PC-3 (cell line): ENCODE data around the gene FAM171A1. TPM values are rescaled to one million over a fixed set of nuclear protein-coding genes. Genes with fewer than 3 reads are reported as not detected.

Experiments used
- ATAC-seq: fragments of 200-7000 bp; cut with Tn5 transposase; 2 replicates; pipeline ENCODE4 v1.9.1; 2020; ENCODE audit warnings: mild to moderate bottlenecking, moderate library complexity
- BruUV-seq: library from RNA; stranded (reverse); fragments of 400-500 nt; replicated peaks from 2 replicates; lab custom pipeline; 2021; lab: Mats Ljungman, UMichigan
- CTCF ChIA-PET: fragments of 300-600 bp; sonication (Branson Sonifier 250); formaldehyde crosslinking; loops from one replicate; lab custom pipeline; 2022; ENCODE audit warnings: antibody characterized with exemption; lab: Charles Lee
- POLR2A ChIA-PET: fragments of 300-600 bp; sonication (Branson Sonifier 250); formaldehyde crosslinking; loops from one replicate; lab custom pipeline; 2022; ENCODE audit warnings: antibody characterized with exemption; ENCODE audit not compliant: unreplicated experiment; lab: Charles Lee
- DNase-seq: peaks from one replicate; pipeline ENCODE4 v3.0.0-alpha.2; 2015
- H2AFZ ChIP-seq: fragments of 300-600 bp; sonication (generic); 2 replicates; pipeline ENCODE4 v1.6.0; 2016; ENCODE audit warnings: antibody characterized with exemption, low read length
- H3F3A ChIP-seq: fragments of 300-600 bp; sonication (generic); one replicate; pipeline ENCODE4 v1.6.0; 2017; ENCODE audit warnings: antibody characterized with exemption, low read length, control low read depth, mild to moderate bottlenecking; ENCODE audit not compliant: unreplicated experiment
- H3K27ac ChIP-seq: fragments of 300-600 bp; sonication (generic); 2 replicates; pipeline ENCODE4 v1.5.1; 2016; ENCODE audit warnings: mild to moderate bottlenecking, low read length
- H3K27me3 ChIP-seq: fragments of 300-600 bp; sonication (generic); 2 replicates; pipeline ENCODE4 v1.6.1; 2016; ENCODE audit warnings: low read length, mixed read lengths
- H3K36me3 ChIP-seq: fragments of 300-600 bp; sonication (generic); 2 replicates; pipeline ENCODE4 v1.6.1; 2016; ENCODE audit warnings: low read depth, mixed run types, low read length, mixed read lengths
- H3K4me1 ChIP-seq: fragments of 300-600 bp; sonication (generic); 2 replicates; pipeline ENCODE4 v1.5.1; 2016; ENCODE audit warnings: low read length; ENCODE audit not compliant: insufficient read depth
- H3K4me2 ChIP-seq: fragments of 300-600 bp; sonication (generic); 2 replicates; pipeline ENCODE4 v1.6.0; 2016; ENCODE audit warnings: low read length
- H3K4me3 ChIP-seq: fragments of 300-600 bp; sonication (generic); 2 replicates; pipeline ENCODE4 v1.5.1; 2016; ENCODE audit warnings: mild to moderate bottlenecking, low read length, mixed read lengths
- H3K79me2 ChIP-seq: fragments of 300-600 bp; sonication (generic); 2 replicates; pipeline ENCODE4 v1.6.1; 2017; ENCODE audit warnings: low read length, mixed read lengths
- H3K9ac ChIP-seq: fragments of 300-600 bp; sonication (generic); 2 replicates; pipeline ENCODE4 v1.6.0; 2016; ENCODE audit warnings: mild to moderate bottlenecking, low read length
- H3K9me2 ChIP-seq: fragments of 300-600 bp; sonication (generic); replicated peaks from 2 replicates; pipeline ENCODE4 v1.6.1; 2016; ENCODE audit warnings: mixed run types, low read length, mixed read lengths
- H3K9me3 ChIP-seq: fragments of 300-600 bp; sonication (generic); 2 replicates; pipeline ENCODE4 v1.6.1; 2016; ENCODE audit warnings: low read length, mixed read lengths
- H4K20me1 ChIP-seq: fragments of 300-600 bp; sonication (generic); 2 replicates; pipeline ENCODE4 v1.6.1; 2016; ENCODE audit warnings: low read length, mixed read lengths
- CTCF ChIP-seq: fragments of 300-600 bp; sonication (generic); conservative IDR thresholded peaks from 2 replicates; pipeline ENCODE4 v1.5.1; 2017; ENCODE audit warnings: antibody characterized with exemption, low read depth, mild to moderate bottlenecking, low read length
- EZH2 ChIP-seq: fragments of 300-600 bp; sonication (generic); IDR thresholded peaks from one replicate; pipeline ENCODE4 v1.6.1; 2017; ENCODE audit warnings: antibody characterized with exemption, mild to moderate bottlenecking, low read length; ENCODE audit not compliant: unreplicated experiment
- EZH2phosphoT487 ChIP-seq: fragments of 300-600 bp; sonication (generic); IDR thresholded peaks from 2 replicates; pipeline ENCODE4 v1.6.1; 2018; ENCODE audit warnings: mild to moderate bottlenecking, antibody characterized with exemption, low read length, borderline replicate concordance
- intact Hi-C: fragments of 100-400 bp; cut with micrococcal nuclease; formaldehyde crosslinking; loops from 2 replicates; pipeline ENCODE4 v1.9.0; 2023
- total RNA-seq: library from RNA; depleted of rRNA; stranded (reverse); fragments of >200 nt; gene quantifications from 2 replicates; pipeline ENCODE4 v1.2.3, GENCODE V29; 2014

FAM171A1 gene
- total RNA-seq, 1 experiment from 2014 or later: 10.4 TPM

- H3K4me1 ChIP-seq: no peaks in the 10 kb centered on the region
- intact Hi-C loops: no loop called here
- H3K27me3 ChIP-seq: no peaks in the 10 kb centered on the region
- H3K4me2 ChIP-seq: no peak overlapping the region
- H3K36me3 ChIP-seq: no peaks in the 10 kb centered on the region
- no peak for DNase-seq
- H4K20me1 ChIP-seq: no peaks in the 10 kb centered on the region
- no peaks in the 10 kb centered on the region for H3K9me3 ChIP-seq
- no peak for TF ChIP-seq EZH2
- ChIA-PET CTCF (no interaction called here), POLR2A (no interaction called here)
- H3F3A ChIP-seq: no peaks in the 10 kb centered on the region
- no TSS peak for BruUV-seq
- H3K79me2 ChIP-seq: no peaks in the 10 kb centered on the region
- H2AFZ ChIP-seq: no peak overlapping the region
- H3K4me3 ChIP-seq: no peak overlapping the region
- H3K27ac ChIP-seq: no peak overlapping the region
- H3K9ac ChIP-seq: no peak overlapping the region
- no peaks in the 10 kb centered on the region for H3K9me2 ChIP-seq
- no peak for ATAC-seq
Measured at GRCh38 chr10:15175587-15175986, 195.5 kb downstream of the FAM171A1 start.

- BruUV-seq: no TSS peak
- no peak overlapping the region for H2AFZ ChIP-seq
Measured at GRCh38 chr10:15172306-15172840, 198.7 kb downstream of the FAM171A1 start.

GRCh38 chr10:15169555-15170401 is 201.3 kb downstream of the FAM171A1 start:
- Histone ChIP-seq H3K9me2 (no peaks in the 10 kb centered on the region), H3K36me3 (no peaks in the 10 kb centered on the region), H3K9me3 (no peaks in the 10 kb centered on the region), H3K4me3 (no peak overlapping the region), H3K27ac (no peak overlapping the region), H2AFZ (peak overlapping the region; percentile 53; the same call in 1 of the 2 replicates), H3K4me1 (peaks cover 13% of the 10 kb centered on the region; the same call in 1 of the 2 replicates), H3K27me3 (no peaks in the 10 kb centered on the region), H4K20me1 (peaks cover 4% of the 10 kb centered on the region; the same call in 1 of the 2 replicates), H3K79me2 (peaks cover 29% of the 10 kb centered on the region), H3K4me2 (no peak overlapping the region), H3K9ac (no peak overlapping the region), H3F3A (no peaks in the 10 kb centered on the region)
- no peak for DNase-seq
- ATAC-seq: no peak
- intact Hi-C loops: loop anchor here (5.0 kb wide), 2 partner anchors 33 to 47 kb away; no protein-coding TSS in a partner anchor
- BruUV-seq: no TSS peak
- CTCF ChIA-PET: interaction anchor here (0.6 kb wide), 1 partner anchor 147 kb away, joined by 6 read pairs; no protein-coding TSS in a partner anchor
- POLR2A ChIA-PET: no interaction called here
- TF ChIP-seq EZH2phosphoT487: no peak
- no peak for TF ChIP-seq EZH2
- TF ChIP-seq CTCF: no peak

More at GRCh38 chr10:15172306-15172840, 198.7 kb downstream of the FAM171A1 start:
- Histone ChIP-seq H3K9me3 (no peaks in the 10 kb centered on the region), H3K27ac (no peak overlapping the region), H3K9me2 (no peaks in the 10 kb centered on the region), H3K4me3 (no peak overlapping the region), H4K20me1 (no peaks in the 10 kb centered on the region), H3K4me2 (no peak overlapping the region), H3K4me1 (no peaks in the 10 kb centered on the region), H3K36me3 (no peaks in the 10 kb centered on the region), H3F3A (no peaks in the 10 kb centered on the region), H3K9ac (no peak overlapping the region), H3K79me2 (peaks cover 6% of the 10 kb centered on the region), H3K27me3 (no peaks in the 10 kb centered on the region)
- no peak for TF ChIP-seq EZH2
- no peak for TF ChIP-seq EZH2phosphoT487
- no peak for TF ChIP-seq CTCF
- no peak for DNase-seq
- ATAC-seq: no peak
- intact Hi-C loops: no loop called here
- ChIA-PET CTCF (no interaction called here), POLR2A (no interaction called here)
